Measurements from ENCODE around the gene ALDOB.

GRCh38 chr9:101417389-101417788 is 18.2 kb downstream of the ALDOB start:
- TF ChIP-seq ZBTB11 (tag by site-specific recombination; conservative IDR thresholded peaks at IDR 0.05; ENCODE audit: low read depth), result no peak
- TF ChIP-seq CTCF (tag by site-specific recombination; IDR thresholded peaks at IDR 0.05), result no peak
- no peak for TF ChIP-seq ZNF146 (tag by site-specific recombination; IDR thresholded peaks at IDR 0.05)
- TF ChIP-seq ELK4 (IDR thresholded peaks at IDR 0.05; ENCODE audit: borderline replicate concordance, low read depth, low read length), result no peak
- no peak for TF ChIP-seq ZNF280D (tag by site-specific recombination; IDR thresholded peaks at IDR 0.05)
- TF ChIP-seq ZNF175 (tag by site-specific recombination; IDR thresholded peaks at IDR 0.05), result no peak
- TF ChIP-seq ZBTB7A (tag by site-specific recombination; IDR thresholded peaks at IDR 0.05; ENCODE audit: low read depth), result no peak
- no peak for TF ChIP-seq ZBTB49 (tag by site-specific recombination; IDR thresholded peaks at IDR 0.05; ENCODE audit: low read depth)
- TF ChIP-seq ZNF223 (tag by site-specific recombination; IDR thresholded peaks at IDR 0.05), result no peak
- no peak for TF ChIP-seq ZNF830 (tag by site-specific recombination; IDR thresholded peaks at IDR 0.05; ENCODE audit: low read depth)
- TF ChIP-seq HOXD13 (CRISPR knock-in tag; IDR thresholded peaks at IDR 0.05; ENCODE audit: borderline replicate concordance), result no peak

All from HEK293 (cell line).